Neural progenitor cell (in vitro differentiated cells): Measurements from ENCODE around the gene KCNG3.

Source experiments
- EZH2 ChIP-seq: fragments of 200-600 bp; sonication (generic); IDR thresholded peaks from 2 replicates; pipeline ENCODE4 v1.6.1; 2017; ENCODE audit warnings: antibody characterized with exemption, mild to moderate bottlenecking, moderate library complexity
- TF ChIP-seq, protein P1 (sequence below): fragments of 200-600 bp; sonication (generic); IDR thresholded peaks from 2 replicates; pipeline ENCODE4 v1.5.1; 2017; ENCODE audit warnings: antibody characterized with exemption, mild to moderate bottlenecking

DNA sequence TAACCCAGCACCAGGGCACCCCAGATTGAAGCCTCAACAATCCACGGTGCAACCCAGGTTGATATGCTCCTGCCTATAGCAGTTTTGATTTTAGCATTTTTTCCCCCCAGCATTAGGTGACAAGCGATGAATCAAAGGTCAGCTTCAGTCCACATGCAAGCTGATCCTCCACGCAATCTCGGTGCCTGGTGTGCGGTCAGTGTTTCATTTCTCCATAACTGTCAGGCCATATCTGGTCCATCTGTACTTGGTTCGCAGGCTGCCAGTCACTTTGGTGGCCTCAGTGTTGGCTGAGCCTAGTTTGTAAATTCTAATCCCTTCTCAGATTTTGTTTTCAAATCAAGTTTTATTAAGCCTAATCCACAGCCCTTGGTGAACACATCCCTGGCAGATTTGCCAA lies 30.2 kb downstream of the KCNG3 start:
- TF ChIP-seq, protein P1, sequence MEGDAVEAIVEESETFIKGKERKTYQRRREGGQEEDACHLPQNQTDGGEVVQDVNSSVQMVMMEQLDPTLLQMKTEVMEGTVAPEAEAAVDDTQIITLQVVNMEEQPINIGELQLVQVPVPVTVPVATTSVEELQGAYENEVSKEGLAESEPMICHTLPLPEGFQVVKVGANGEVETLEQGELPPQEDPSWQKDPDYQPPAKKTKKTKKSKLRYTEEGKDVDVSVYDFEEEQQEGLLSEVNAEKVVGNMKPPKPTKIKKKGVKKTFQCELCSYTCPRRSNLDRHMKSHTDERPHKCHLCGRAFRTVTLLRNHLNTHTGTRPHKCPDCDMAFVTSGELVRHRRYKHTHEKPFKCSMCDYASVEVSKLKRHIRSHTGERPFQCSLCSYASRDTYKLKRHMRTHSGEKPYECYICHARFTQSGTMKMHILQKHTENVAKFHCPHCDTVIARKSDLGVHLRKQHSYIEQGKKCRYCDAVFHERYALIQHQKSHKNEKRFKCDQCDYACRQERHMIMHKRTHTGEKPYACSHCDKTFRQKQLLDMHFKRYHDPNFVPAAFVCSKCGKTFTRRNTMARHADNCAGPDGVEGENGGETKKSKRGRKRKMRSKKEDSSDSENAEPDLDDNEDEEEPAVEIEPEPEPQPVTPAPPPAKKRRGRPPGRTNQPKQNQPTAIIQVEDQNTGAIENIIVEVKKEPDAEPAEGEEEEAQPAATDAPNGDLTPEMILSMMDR: no peak
- no peak for TF ChIP-seq EZH2
